Smooth muscle cell (in vitro differentiated cells): Measurements from ENCODE around the gene BMX. TPM values are rescaled to one million over a fixed set of nuclear protein-coding genes. Genes with fewer than 3 reads are reported as not detected.

ENCODE experiments used
- DNase-seq: peaks from one replicate; lab custom pipeline; 2025; ENCODE audit not compliant: unreplicated experiment; lab: John Stamatoyannopoulos, UW
- H2AFZ ChIP-seq: fragments of 200-600 bp; sonication (generic); 2 replicates; pipeline ENCODE4 v1.6.0; 2016; ENCODE audit warnings: antibody characterized with exemption, low read depth, mild to moderate bottlenecking
- H3F3A ChIP-seq: fragments of 200-600 bp; sonication (generic); 2 replicates; pipeline ENCODE4 v1.6.0; 2017; ENCODE audit warnings: antibody characterized with exemption, low read depth
- H3K27ac ChIP-seq: fragments of 200-600 bp; sonication (generic); 2 replicates; pipeline ENCODE4 v1.5.1; 2016; ENCODE audit warnings: low read depth, mild to moderate bottlenecking
- H3K27me3 ChIP-seq: fragments of 200-600 bp; sonication (generic); 2 replicates; pipeline ENCODE4 v1.6.1; 2016; ENCODE audit warnings: low read depth, mild to moderate bottlenecking
- H3K36me3 ChIP-seq: fragments of 200-600 bp; sonication (generic); 2 replicates; pipeline ENCODE4 v1.5.1; 2016; ENCODE audit warnings: low read depth
- H3K4me1 ChIP-seq: fragments of 200-600 bp; sonication (generic); 2 replicates; pipeline ENCODE4 v1.5.1; 2016; ENCODE audit warnings: low read depth
- H3K4me2 ChIP-seq: fragments of 200-600 bp; sonication (generic); 2 replicates; pipeline ENCODE4 v1.6.0; 2016; ENCODE audit warnings: mild to moderate bottlenecking
- H3K4me3 ChIP-seq: fragments of 200-600 bp; sonication (generic); 2 replicates; pipeline ENCODE4 v1.5.1; 2016; ENCODE audit warnings: mild to moderate bottlenecking
- H3K79me2 ChIP-seq: fragments of 200-600 bp; sonication (generic); 2 replicates; pipeline ENCODE4 v1.6.0; 2016; ENCODE audit warnings: low read depth, mild to moderate bottlenecking
- H3K9ac ChIP-seq: fragments of 200-600 bp; sonication (generic); 2 replicates; pipeline ENCODE4 v1.6.0; 2016; ENCODE audit warnings: low read depth
- H3K9me3 ChIP-seq: fragments of 200-600 bp; sonication (generic); replicated peaks from 2 replicates; pipeline ENCODE4 v1.5.1; 2016; ENCODE audit warnings: low read depth
- H4K20me1 ChIP-seq: fragments of 200-600 bp; sonication (generic); 2 replicates; pipeline ENCODE4 v1.6.0; 2016; ENCODE audit warnings: low read depth
- CTCF ChIP-seq: fragments of 200-600 bp; sonication (generic); IDR thresholded peaks from 2 replicates; pipeline ENCODE4 v1.5.1; 2017; ENCODE audit warnings: borderline replicate concordance, mild to moderate bottlenecking, antibody characterized with exemption; ENCODE audit not compliant: insufficient read depth, poor library complexity, severe bottlenecking
- WGBS: methylation state at CpG from one replicate; pipeline ENCODE4 v1.1.7; 2016; ENCODE audit warnings: low lambda C conversion rate; 5-methylcytosine and 5-hydroxymethylcytosine counted together
- polyA plus RNA-seq: library from polyadenylated mRNA; unstranded; fragments of >200 nt; fragmentation: Nextera tagmentation; extraction: Ambion mirVana; gene quantifications from 2 replicates; pipeline ENCODE4 v1.2.1, GENCODE V29; 2016
- total RNA-seq: library from RNA; depleted of rRNA; stranded (reverse); fragments of >200 nt; gene quantifications from 2 replicates; pipeline ENCODE4 v1.2.3, GENCODE V29; 2014

The BMX gene
- total and polyA plus RNA-seq, 2 experiments from 2014 or later: not detected

GRCh38 chrX:15524417-15524816 is 23.8 kb downstream of the BMX start:
- H4K20me1 ChIP-seq: no peaks in the 10 kb centered on the region
- H3K9ac ChIP-seq: no peak overlapping the region
- peak overlapping the region; percentile 1 for H3K4me2 ChIP-seq
- no peaks in the 10 kb centered on the region for H3K79me2 ChIP-seq
- H3F3A ChIP-seq: no peaks in the 10 kb centered on the region
- H2AFZ ChIP-seq: no peak overlapping the region
- peaks cover 3% of the 10 kb centered on the region for H3K4me1 ChIP-seq
- H3K27ac ChIP-seq: no peak overlapping the region
- H3K27me3 ChIP-seq: no peaks in the 10 kb centered on the region
- no peaks in the 10 kb centered on the region for H3K36me3 ChIP-seq
- TF ChIP-seq CTCF: no peak
- no peak for DNase-seq
- H3K4me3 ChIP-seq: no peak overlapping the region
- no peaks in the 10 kb centered on the region for H3K9me3 ChIP-seq

DNA sequence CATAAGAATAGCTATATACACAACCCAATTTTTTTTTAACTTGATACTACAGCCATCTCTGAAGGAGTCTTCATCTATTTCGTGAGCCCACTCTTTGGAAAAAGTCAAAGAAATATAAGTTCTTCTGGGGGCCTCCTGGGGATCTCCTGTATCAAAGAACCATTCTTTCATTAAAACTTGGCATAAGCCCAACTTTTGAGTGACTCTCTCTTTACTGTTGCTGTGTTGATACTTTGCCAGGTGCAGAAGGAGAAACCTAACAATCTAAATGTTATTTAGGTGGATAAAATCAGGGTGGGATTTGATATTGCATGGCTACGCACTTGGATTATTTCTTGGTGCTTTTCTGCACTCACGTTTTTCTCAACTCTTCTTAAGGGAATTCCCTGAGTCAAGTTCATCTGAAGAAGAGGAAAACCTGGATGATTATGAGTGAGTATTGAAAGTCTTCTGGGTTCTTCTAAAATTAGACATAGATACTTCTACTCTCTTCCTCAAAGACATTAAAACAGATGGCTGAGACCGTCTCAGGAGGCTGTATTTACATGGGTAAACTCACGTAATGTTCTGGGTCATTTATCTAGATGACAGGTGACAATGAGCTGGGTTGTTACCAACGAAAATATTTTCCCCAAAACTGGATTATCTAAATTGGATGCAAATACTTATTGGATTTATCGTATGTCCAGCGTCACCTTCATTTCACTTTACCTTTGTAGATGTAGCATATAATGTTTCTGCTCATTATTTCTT is 25.2 kb downstream of the BMX start:
- Histone ChIP-seq H3K27ac (no peak overlapping the region), H3F3A (no peaks in the 10 kb centered on the region), H3K36me3 (no peaks in the 10 kb centered on the region), H3K4me2 (no peak overlapping the region), H3K4me1 (peaks cover 3% of the 10 kb centered on the region), H4K20me1 (no peaks in the 10 kb centered on the region), H3K27me3 (no peaks in the 10 kb centered on the region), H2AFZ (no peak overlapping the region), H3K9ac (no peak overlapping the region), H3K79me2 (no peaks in the 10 kb centered on the region), H3K4me3 (no peak overlapping the region), H3K9me3 (no peaks in the 10 kb centered on the region)
- no peak for DNase-seq
- 85% methylated on average over 8 of the region's 8 CpGs for WGBS
- no peak for TF ChIP-seq CTCF

GRCh38 chrX:15529165-15529564 is 28.6 kb downstream of the BMX start:
- H3K9ac ChIP-seq: no peak overlapping the region
- no peaks in the 10 kb centered on the region for H4K20me1 ChIP-seq
- no peak overlapping the region for H3K4me3 ChIP-seq
- no peaks in the 10 kb centered on the region for H3F3A ChIP-seq
- H3K4me2 ChIP-seq: no peak overlapping the region
- no peaks in the 10 kb centered on the region for H3K27me3 ChIP-seq
- H3K27ac ChIP-seq: no peak overlapping the region
- H3K36me3 ChIP-seq: no peaks in the 10 kb centered on the region
- H3K79me2 ChIP-seq: no peaks in the 10 kb centered on the region
- TF ChIP-seq CTCF: no peak
- DNase-seq: no peak
- no peaks in the 10 kb centered on the region for H3K9me3 ChIP-seq
- no peak overlapping the region for H2AFZ ChIP-seq
- peaks cover 3% of the 10 kb centered on the region for H3K4me1 ChIP-seq

- Histone ChIP-seq H3K4me2 (no peak overlapping the region), H3K27me3 (no peaks in the 10 kb centered on the region), H3K9ac (no peak overlapping the region), H3K36me3 (no peaks in the 10 kb centered on the region), H3K4me1 (no peaks in the 10 kb centered on the region), H3K4me3 (no peak overlapping the region), H3K27ac (no peak overlapping the region), H3F3A (no peaks in the 10 kb centered on the region), H3K9me3 (no peaks in the 10 kb centered on the region), H2AFZ (no peak overlapping the region), H3K79me2 (no peaks in the 10 kb centered on the region), H4K20me1 (no peaks in the 10 kb centered on the region)
- no peak for DNase-seq
- WGBS: 83% methylated on average over 6 of the region's 6 CpGs
- no peak for TF ChIP-seq CTCF
These were observed 29.7 kb downstream of the BMX start for GRCh38 chrX:15530318-15530717.
